Amniotic epithelial cell (primary cell): ENCODE results near the gene AKTIP.

ENCODE experiments used
- DNase-seq: peaks from one replicate; pipeline ENCODE4 v3.0.0-alpha.2; 2010; ENCODE audit warnings: low read depth

Gene AKTIP

DNA sequence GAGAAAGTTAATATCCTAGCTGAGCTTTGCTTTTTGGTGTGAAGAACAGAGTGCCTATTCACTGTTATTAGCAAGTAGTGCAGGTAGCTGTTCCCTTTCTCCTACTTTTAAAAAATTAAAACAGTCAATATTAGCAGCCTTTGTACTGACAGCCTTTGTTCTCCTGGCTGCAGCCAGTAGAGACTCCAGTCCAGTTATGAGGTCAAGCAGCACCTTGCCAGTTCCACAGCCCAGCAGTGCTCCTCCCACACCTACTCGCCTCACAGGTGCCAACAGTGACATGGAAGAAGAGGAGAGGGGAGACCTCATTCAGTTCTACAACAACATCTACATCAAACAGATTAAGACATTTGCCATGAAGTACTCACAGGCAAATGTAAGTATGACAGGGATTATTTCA is 22.6 kb downstream of the AKTIP start:
- no peak for DNase-seq

DNA sequence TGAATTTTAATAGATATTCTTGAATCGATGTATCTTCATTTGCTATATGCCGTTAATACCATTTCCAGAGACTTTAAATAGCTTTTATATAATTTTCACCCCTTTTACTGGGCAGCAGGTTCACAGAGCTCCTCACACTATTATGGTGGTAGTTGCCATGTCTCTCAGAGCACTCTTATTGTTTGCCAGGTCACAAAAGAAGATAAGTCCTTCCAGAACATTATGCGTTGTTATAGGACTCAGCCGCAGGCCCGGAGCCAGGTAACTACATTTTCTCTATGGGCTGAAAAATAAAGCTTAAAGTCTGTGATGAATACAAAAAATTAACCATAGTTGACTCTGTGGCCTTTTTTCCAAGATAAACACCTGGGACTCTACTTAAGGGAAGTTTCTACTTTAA is 24.0 kb downstream of the AKTIP start:
- DNase-seq = no peak

DNA sequence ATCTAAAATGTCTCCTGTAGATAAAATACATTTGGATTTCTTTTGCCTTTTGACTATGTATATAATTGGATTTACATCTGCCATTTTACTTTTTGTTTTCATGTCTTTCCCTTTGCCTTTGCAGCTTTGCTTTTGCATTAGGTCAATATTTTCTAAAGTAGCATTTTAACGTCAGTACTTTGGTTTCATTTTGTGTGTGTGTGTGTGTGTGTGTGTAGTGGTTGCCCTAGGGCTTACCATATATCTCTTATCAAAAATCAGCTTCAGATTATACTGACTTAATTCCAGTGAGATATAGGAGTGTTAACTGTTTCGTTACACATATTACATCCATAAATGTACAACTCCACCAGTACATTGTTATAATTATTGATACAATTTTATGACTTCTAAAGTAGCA is 26.1 kb downstream of the AKTIP start:
- DNase-seq = no peak

DNA sequence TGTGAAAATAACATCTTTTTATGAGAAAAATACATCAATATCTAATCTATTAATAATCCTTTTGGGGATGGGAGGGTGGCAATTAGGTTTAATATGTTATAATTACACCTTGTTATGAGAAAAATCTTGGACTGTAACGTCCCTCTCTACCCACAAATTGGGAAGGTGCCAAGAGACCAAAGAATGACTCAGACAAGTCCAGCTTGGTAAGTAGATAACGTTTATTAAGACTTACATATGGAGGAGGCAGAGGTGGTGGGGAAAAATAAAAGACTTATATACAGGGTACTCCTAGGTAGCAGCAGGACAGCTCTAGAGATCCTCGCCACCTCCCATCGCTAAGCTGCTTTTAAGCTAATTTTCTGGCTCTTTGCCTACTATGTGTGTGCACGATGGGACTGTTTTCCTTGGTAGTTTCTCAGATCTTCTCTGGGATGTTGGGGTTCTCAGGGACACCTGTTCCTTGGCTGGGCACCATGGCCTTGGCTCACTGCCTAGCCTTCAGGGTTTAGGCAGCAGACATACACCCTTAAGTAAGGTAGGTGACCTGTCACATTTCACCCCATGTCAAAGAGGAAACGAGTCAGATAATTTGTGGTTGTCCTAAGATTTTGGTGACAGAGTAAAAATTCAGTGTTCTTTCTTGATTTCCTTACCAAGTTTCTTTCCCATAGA is 37.3 kb downstream of the AKTIP start:
- DNase-seq = peak; percentile 85

DNA sequence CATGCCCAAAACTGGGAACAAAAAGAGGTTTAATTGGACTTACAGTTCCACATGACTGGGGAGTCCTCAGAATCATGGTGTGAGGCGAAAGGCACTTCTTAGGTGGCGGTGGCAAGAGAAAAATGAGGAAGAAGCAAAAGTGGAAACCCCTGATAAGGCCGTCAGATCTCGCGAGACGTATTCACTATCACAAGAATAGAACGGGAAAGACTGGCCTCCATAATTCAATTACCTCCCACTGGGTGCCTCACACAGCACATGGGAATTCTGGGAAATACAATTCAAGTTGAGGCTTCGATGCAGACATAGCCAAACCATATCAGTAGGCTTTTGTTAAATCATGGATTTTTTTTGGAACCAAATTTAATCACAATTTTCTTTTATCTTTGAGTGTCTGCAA is 44.4 kb downstream of the AKTIP start:
- no peak for DNase-seq

DNA sequence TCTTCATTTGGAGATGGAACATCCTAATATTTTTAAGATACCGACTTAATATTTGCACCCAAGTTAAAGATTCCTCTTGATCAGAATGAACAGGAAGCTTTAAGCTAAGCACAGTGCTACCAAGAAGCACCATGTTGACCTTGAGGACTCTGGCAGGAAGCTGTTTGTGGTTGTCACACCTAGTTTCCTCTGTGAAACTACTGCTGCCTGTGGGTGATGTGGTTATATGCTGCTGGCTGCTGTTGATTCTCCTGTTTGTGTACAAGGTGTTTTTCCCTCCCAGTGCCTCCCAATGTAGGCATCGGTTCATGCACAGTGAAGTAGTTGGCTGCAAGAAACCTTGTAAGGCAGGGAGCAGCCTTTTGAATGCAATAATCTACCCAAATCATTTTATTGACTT is 45.3 kb downstream of the AKTIP start:
- DNase-seq = no peak

DNA sequence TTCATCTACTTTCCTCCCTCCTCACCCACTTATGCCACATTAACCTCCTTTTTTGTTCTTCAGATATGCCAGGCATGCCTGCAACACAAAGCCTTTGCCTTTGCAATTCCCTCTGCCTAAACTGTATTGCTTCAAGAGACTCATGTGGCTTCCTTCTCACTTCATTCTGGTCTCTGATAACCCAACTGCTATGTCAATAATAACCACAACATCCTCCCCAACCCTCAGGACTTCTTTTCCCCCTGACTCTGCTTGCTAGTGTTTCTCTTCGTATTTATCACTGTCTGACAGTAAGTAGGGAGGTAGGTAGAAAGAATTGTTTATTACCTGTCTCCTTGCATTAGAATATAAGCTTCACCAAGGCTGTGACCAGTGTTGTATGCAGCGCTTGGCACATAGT is 46.4 kb downstream of the AKTIP start:
- DNase-seq = peak; percentile 37

DNA sequence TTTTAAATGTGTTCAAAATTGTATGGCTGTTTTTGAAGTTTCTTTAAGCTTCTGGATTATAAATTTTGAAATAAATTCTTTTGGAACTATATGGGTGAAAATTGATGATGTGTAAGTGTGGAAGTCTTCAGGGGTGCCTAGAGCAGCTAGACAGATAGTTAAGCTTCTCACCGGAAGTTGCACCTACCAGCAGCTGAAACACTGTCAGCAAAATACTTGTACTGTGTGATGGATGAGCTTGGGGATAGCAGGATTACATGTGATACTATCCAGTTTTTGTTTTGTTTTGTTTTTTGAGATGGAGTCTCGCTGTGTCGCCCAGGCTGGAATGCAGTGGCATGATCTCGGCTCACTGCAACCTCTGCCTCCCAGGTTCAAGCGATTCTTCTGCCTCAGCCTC is 49.1 kb downstream of the AKTIP start:
- DNase-seq = no peak

DNA sequence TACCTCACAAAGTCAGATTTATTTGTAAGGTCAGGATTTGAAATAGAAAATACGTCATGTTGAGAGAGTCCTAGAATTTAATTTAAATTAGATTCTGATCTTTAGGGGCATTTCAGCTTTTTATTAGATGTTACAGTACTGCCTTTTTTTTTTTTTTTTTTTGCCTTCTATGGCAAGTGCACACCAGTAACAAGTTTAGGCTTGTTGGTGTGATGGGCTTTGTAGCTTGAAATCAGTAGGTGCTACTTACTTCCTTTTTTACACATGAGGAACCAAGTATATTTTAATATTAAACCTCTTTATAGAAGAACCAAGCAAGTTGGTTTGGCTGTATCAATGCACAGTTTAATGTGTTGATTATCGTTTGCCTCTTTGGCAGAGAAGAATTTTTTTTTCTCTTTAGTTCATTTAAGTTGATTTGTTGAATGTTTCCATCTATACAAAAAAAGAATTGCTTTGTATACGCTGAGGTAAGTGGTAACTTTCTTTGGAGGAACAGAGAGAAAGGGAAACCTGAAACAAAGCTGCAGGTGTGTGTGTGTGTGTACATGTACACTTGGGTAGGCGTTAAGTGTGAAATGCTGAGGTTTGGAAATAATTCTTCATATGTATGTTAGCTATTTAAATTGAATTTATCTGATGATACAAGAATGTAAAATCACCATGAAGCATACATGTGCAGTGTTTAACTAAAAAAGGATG is 53.0 kb downstream of the AKTIP start:
- DNase-seq = no peak

DNA sequence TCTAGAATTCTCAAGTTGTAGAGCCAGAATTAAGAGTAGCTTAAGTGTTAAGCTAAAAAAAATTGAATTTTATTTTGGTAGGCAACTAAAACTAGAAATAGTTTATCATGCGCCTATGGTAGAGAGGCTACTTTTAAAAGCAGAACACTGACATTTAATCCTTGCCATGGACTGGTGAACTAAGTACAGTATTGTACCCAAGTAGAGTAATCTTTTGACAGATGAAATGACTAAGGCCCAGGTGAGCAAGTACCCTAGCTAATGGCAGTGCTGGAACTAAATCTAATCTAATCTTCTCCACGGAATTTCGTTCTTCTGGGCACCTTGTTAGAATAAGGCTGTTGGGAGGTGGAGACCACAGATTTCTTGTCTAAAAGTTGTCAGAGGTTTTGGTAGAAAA is 56.9 kb downstream of the AKTIP start:
- DNase-seq = no peak

DNA sequence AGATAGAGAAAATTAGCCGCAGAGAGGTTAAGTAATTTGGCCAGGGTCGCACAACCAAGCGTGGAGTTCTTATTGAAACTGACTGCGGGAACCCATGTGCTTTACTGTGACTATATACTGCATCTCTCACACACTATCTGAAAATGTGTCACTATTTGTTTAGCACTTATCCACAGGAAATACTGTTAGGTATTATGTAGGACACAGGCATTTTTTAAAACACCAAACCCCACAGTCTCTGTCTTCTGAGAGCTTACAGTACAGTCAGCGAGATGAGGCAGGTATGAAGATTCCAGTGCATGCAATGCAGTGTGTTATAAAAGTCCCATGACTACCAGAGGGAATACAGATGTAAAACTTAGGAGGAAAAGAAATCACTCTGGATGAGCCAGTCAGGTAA is 57.5 kb downstream of the AKTIP start:
- no peak for DNase-seq
